ENCODE data around the gene BRICD5.

- TF ChIP-seq POLR2A (IDR thresholded peaks at IDR 0.05) = no peak
- TF ChIP-seq CTCF (IDR thresholded peaks at IDR 0.05) = no peak
- TF ChIP-seq POLR2AphosphoS5 (IDR thresholded peaks at IDR 0.05) = no peak
- no peak for TF ChIP-seq EP300 (IDR thresholded peaks at IDR 0.05)
Observed at GRCh38 chr16:2243031-2243528, 32.4 kb upstream of the BRICD5 start.
